ENCODE results near the gene UBE2V1. TPM values are rescaled to one million over a fixed set of nuclear protein-coding genes. Genes with fewer than 3 reads are reported as not detected.

The UBE2V1 gene
- total RNA-seq, 4 donors from 2014 or later: 58.8 to 86.7 (median 77.3) TPM

GRCh38 chr20:50101887-50102286 lies 11.1 kb downstream of the UBE2V1 start:
- TF ChIP-seq EP300 (IDR thresholded peaks at IDR 0.05): no peak
- no peak for TF ChIP-seq POLR2A (IDR thresholded peaks at IDR 0.05)
- no peak for TF ChIP-seq CTCF (IDR thresholded peaks at IDR 0.05)
- DNase-seq (ENCODE audit: low spot score in 2 of 2): no peak
- Histone ChIP-seq H3K27me3 (no peaks in the 10 kb centered on the region), H3K36me3 (peaks cover 0 to 6% (median 0%) of the 10 kb centered on the region in 3 donors), H3K4me3 (no peak overlapping the region), H3K27ac (peak overlapping the region in 2 of 4 donors; percentile 15 to 40), H3K4me1 (peaks cover 0 to 79% (median 17%) of the 10 kb centered on the region in 4 donors), H3K9me3 (no peaks in the 10 kb centered on the region)
- WGBS, 2 donors: 69 to 73% methylated on average over 4 of the region's 4 CpGs

GRCh38 chr20:50101281-50101680 lies 11.7 kb downstream of the UBE2V1 start:
- peaks cover 0 to 75% (median 17%) of the 10 kb centered on the region in 4 donors for H3K4me1 ChIP-seq
- H3K9me3 ChIP-seq: no peaks in the 10 kb centered on the region
- peak overlapping the region in 2 of 4 donors; percentile 15 to 40 for H3K27ac ChIP-seq
- peaks cover 0 to 7% (median 0%) of the 10 kb centered on the region in 3 donors for H3K36me3 ChIP-seq
- no peak for DNase-seq (ENCODE audit: low spot score in 2 of 2)
- no peak for TF ChIP-seq POLR2A (IDR thresholded peaks at IDR 0.05)
- no peak for TF ChIP-seq EP300 (IDR thresholded peaks at IDR 0.05)
- TF ChIP-seq CTCF (IDR thresholded peaks at IDR 0.05): no peak
- 38 to 53% methylated on average over 2 of the region's 2 CpGs for WGBS, 2 donors
- H3K27me3 ChIP-seq: no peaks in the 10 kb centered on the region
- H3K4me3 ChIP-seq: no peak overlapping the region

- Histone ChIP-seq H3K36me3 (peaks cover 0 to 14% (median 4%) of the 10 kb centered on the region in 3 donors), H3K27me3 (no peaks in the 10 kb centered on the region), H3K27ac (peak overlapping the region in 1 of 4 donors; percentile 10), H3K9me3 (no peaks in the 10 kb centered on the region), H3K4me3 (no peak overlapping the region), H3K4me1 (peaks cover 0 to 67% (median 17%) of the 10 kb centered on the region in 4 donors)
- no peak for TF ChIP-seq EP300 (IDR thresholded peaks at IDR 0.05)
- TF ChIP-seq POLR2A (IDR thresholded peaks at IDR 0.05): no peak
- TF ChIP-seq CTCF (IDR thresholded peaks at IDR 0.05): no peak
- no peak for DNase-seq (ENCODE audit: low spot score in 2 of 2)
Measured at GRCh38 chr20:50100552-50100951, 12.4 kb downstream of the UBE2V1 start.

- TF ChIP-seq EP300 (IDR thresholded peaks at IDR 0.05) (no peak), CTCF (IDR thresholded peaks at IDR 0.05) (no peak), POLR2A (IDR thresholded peaks at IDR 0.05) (no peak)
- no peak overlapping the region for H3K4me3 ChIP-seq
- 91 to 93% methylated on average over 5 of the region's 5 CpGs for WGBS, 2 donors
- no peaks in the 10 kb centered on the region for H3K27me3 ChIP-seq
- H3K9me3 ChIP-seq: no peaks in the 10 kb centered on the region
- H3K4me1 ChIP-seq: peaks cover 0 to 59% (median 17%) of the 10 kb centered on the region in 4 donors
- DNase-seq (ENCODE audit: low spot score in 2 of 2): no peak
- H3K27ac ChIP-seq: no peak overlapping the region
- peaks cover 0 to 24% (median 7%) of the 10 kb centered on the region in 3 donors for H3K36me3 ChIP-seq
Measured at GRCh38 chr20:50099565-50099991, 13.4 kb downstream of the UBE2V1 start.

- TF ChIP-seq EP300 (IDR thresholded peaks at IDR 0.05) (no peak), CTCF (IDR thresholded peaks at IDR 0.05) (no peak), POLR2A (IDR thresholded peaks at IDR 0.05) (no peak)
- Histone ChIP-seq H3K4me3 (no peak overlapping the region), H3K27me3 (no peaks in the 10 kb centered on the region), H3K27ac (no peak overlapping the region), H3K9me3 (no peaks in the 10 kb centered on the region), H3K36me3 (peaks cover 0 to 27% (median 7%) of the 10 kb centered on the region in 3 donors), H3K4me1 (peaks cover 0 to 59% (median 17%) of the 10 kb centered on the region in 4 donors)
- WGBS, 2 donors: 55 to 56% methylated on average over 1 of the region's 1 CpG
- DNase-seq (ENCODE audit: low spot score in 2 of 2): no peak
Measured at GRCh38 chr20:50099113-50099512, 13.8 kb downstream of the UBE2V1 start.
